ENCODE measurements around the gene HLA-A. TPM values are rescaled to one million over a fixed set of nuclear protein-coding genes. Genes with fewer than 3 reads are reported as not detected.

Gene HLA-A
- polyA plus RNA-seq = 401 to 820 TPM (median 420 TPM) in 3 replicates
- 445 TPM for polyA plus RNA-seq (2011; ENCODE audit: low read depth)
- polyA plus RNA-seq (2011; cell fraction: cytosol; rRNA removed) = 280 and 402 TPM in 2 replicates
- polyA plus RNA-seq (2011; cell fraction: nucleus; rRNA removed) = 1,068 and 1,118 TPM in 2 replicates
- 503 and 636 TPM in 2 replicates for polyA plus RNA-seq (2012; ENCODE audit: low replicate concordance)
- 256 to 498 TPM (median 366 TPM) in 3 replicates for polyA minus RNA-seq
- polyA minus RNA-seq (2011; cell fraction: cytosol; rRNA and poly(A)+ RNA removed) = 705 TPM
- 541 and 602 TPM in 2 replicates for polyA minus RNA-seq (2011; cell fraction: nucleus; rRNA and poly(A)+ RNA removed)

GRCh38 chr6:29942275-29943052, at the start of gene HLA-A:
TSS of gene HLA-A (plus strand) at chr6:29942532. CDS start at chr6:29942554, 22 bp downstream.
- Histone ChIP-seq H3K9me3 (ENCODE audit: control insufficient read depth, low read depth, low read length) (no peaks in the 10 kb centered on the region), H2AFZ (ENCODE audit: control insufficient read depth, low read length) (peak within 1 kb of the TSS; percentile 82), H3K27ac (ENCODE audit: control insufficient read depth, insufficient read depth, low read length) (peak within 1 kb of the TSS; percentile 93), H3K27me3 (ENCODE audit: control insufficient read depth, extremely low read depth, insufficient read depth, low read length) (no peaks in the 10 kb centered on the region), H3K79me2 (ENCODE audit: control insufficient read depth, insufficient read depth, low read length) (peaks cover 15% of the 10 kb centered on the region), H3K9me1 (ENCODE audit: control insufficient read depth, extremely low read depth, insufficient read depth, low read length) (no peaks in the 10 kb centered on the region), H3K36me3 (ENCODE audit: control insufficient read depth in 2 of 2, extremely low read depth in 1 of 2, insufficient read depth in 2 of 2, low read length in 2 of 2) (peaks cover 2 to 10% of the 10 kb centered on the region in 2 experiments), H3K9ac (ENCODE audit: control insufficient read depth, extremely low read depth, insufficient read depth, low read length) (peak within 1 kb of the TSS; percentile 91), H4K20me1 (ENCODE audit: control insufficient read depth, extremely low read depth, insufficient read depth, low read length) (no peaks in the 10 kb centered on the region), H3K4me1 (ENCODE audit: control insufficient read depth, extremely low read depth, insufficient read depth, low read length) (peaks cover 7% of the 10 kb centered on the region), H3K4me3 (ENCODE audit: control insufficient read depth in 2 of 3, extremely low read depth in 1 of 3, insufficient read depth in 2 of 3, low read depth in 1 of 3, low read length in 3 of 3) (peak within 1 kb of the TSS; percentile 59 to 75 (median 68)), H3K4me2 (ENCODE audit: control insufficient read depth, extremely low read depth, insufficient read depth, low read depth, low read length) (peak within 1 kb of the TSS; percentile 80)
- FAIRE-seq (peak; percentile 70), DNase-seq (ENCODE audit: low read depth, low spot score) (peak; percentile 69)
- dilution Hi-C loops (cut with MboI; ENCODE audit: extremely low pct_ligation_motif_present, low sequenced_read_pairs) = no loop called here
- TF ChIP-seq, protein P1, sequence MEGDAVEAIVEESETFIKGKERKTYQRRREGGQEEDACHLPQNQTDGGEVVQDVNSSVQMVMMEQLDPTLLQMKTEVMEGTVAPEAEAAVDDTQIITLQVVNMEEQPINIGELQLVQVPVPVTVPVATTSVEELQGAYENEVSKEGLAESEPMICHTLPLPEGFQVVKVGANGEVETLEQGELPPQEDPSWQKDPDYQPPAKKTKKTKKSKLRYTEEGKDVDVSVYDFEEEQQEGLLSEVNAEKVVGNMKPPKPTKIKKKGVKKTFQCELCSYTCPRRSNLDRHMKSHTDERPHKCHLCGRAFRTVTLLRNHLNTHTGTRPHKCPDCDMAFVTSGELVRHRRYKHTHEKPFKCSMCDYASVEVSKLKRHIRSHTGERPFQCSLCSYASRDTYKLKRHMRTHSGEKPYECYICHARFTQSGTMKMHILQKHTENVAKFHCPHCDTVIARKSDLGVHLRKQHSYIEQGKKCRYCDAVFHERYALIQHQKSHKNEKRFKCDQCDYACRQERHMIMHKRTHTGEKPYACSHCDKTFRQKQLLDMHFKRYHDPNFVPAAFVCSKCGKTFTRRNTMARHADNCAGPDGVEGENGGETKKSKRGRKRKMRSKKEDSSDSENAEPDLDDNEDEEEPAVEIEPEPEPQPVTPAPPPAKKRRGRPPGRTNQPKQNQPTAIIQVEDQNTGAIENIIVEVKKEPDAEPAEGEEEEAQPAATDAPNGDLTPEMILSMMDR (optimal IDR thresholded peaks at IDR 0.05 in 1 of 3, IDR thresholded peaks at IDR 0.05 in 1 of 3, conservative IDR thresholded peaks at IDR 0.05 in 1 of 3; ENCODE audit: extremely low read depth in 1 of 3, insufficient read depth in 2 of 3, low read length in 3 of 3) = peak in 1 of 3 experiments; percentile 15
- no peak for TF ChIP-seq EZH2 (IDR thresholded peaks at IDR 0.05; ENCODE audit: low read length)

GRCh38 chr6:29892696-29893095, 49.6 kb upstream of the HLA-A start:
- Histone ChIP-seq H3K27ac (ENCODE audit: control insufficient read depth, insufficient read depth, low read length) (no peak overlapping the region), H3K9ac (ENCODE audit: control insufficient read depth, extremely low read depth, insufficient read depth, low read length) (no peak overlapping the region), H2AFZ (ENCODE audit: control insufficient read depth, low read length) (no peak overlapping the region), H3K27me3 (ENCODE audit: control insufficient read depth, extremely low read depth, insufficient read depth, low read length) (no peaks in the 10 kb centered on the region), H3K4me3 (ENCODE audit: control insufficient read depth in 2 of 3, extremely low read depth in 1 of 3, insufficient read depth in 2 of 3, low read depth in 1 of 3, low read length in 3 of 3) (no peak overlapping the region), H3K79me2 (ENCODE audit: control insufficient read depth, insufficient read depth, low read length) (no peaks in the 10 kb centered on the region), H3K36me3 (ENCODE audit: control insufficient read depth in 2 of 2, extremely low read depth in 1 of 2, insufficient read depth in 2 of 2, low read length in 2 of 2) (no peaks in the 10 kb centered on the region), H4K20me1 (ENCODE audit: control insufficient read depth, extremely low read depth, insufficient read depth, low read length) (no peaks in the 10 kb centered on the region), H3K9me3 (ENCODE audit: control insufficient read depth, low read depth, low read length) (no peaks in the 10 kb centered on the region), H3K4me1 (ENCODE audit: control insufficient read depth, extremely low read depth, insufficient read depth, low read length) (no peaks in the 10 kb centered on the region), H3K9me1 (ENCODE audit: control insufficient read depth, extremely low read depth, insufficient read depth, low read length) (no peaks in the 10 kb centered on the region), H3K4me2 (ENCODE audit: control insufficient read depth, extremely low read depth, insufficient read depth, low read depth, low read length) (no peak overlapping the region)
- dilution Hi-C loops (cut with MboI; ENCODE audit: extremely low pct_ligation_motif_present, low sequenced_read_pairs) = no loop called here
- TF ChIP-seq, protein P1 (optimal IDR thresholded peaks at IDR 0.05 in 1 of 3, IDR thresholded peaks at IDR 0.05 in 1 of 3, conservative IDR thresholded peaks at IDR 0.05 in 1 of 3; ENCODE audit: extremely low read depth in 1 of 3, insufficient read depth in 2 of 3, low read length in 3 of 3) = no peak
- TF ChIP-seq EZH2 (IDR thresholded peaks at IDR 0.05; ENCODE audit: low read length) = no peak
- no peak for FAIRE-seq
- no peak for DNase-seq (ENCODE audit: low read depth, low spot score)

Data from keratinocyte (primary cell).